BLaER1 treated with 17β-estradiol and CSF1 and Interleukin-3, amounts not matched to agents 10 nM and 100 nM (cell line): ENCODE data around the gene PDE4B.

ENCODE experiments used
- H3K27ac ChIP-seq, 11 experiments: shearing (Covaris generic); formaldehyde crosslinking; 2 replicates each; pipeline ENCODE4 v1.8.1; 2022
- H3K27me3 ChIP-seq, 11 experiments: shearing (Covaris generic); formaldehyde crosslinking; 2 replicates each; pipeline ENCODE4 v1.8.1; 2022
- H3K36me3 ChIP-seq, 11 experiments: shearing (Covaris generic); formaldehyde crosslinking; 2 replicates each; pipeline ENCODE4 v1.8.1; 2022
- H3K4me1 ChIP-seq, 10 experiments: shearing (Covaris generic); formaldehyde crosslinking; 2 replicates each; pipeline ENCODE4 v1.8.1; 2022
- H3K4me2 ChIP-seq, 11 experiments: shearing (Covaris generic); formaldehyde crosslinking; 2 replicates each; pipeline ENCODE4 v1.8.1; 2022
- H3K4me3 ChIP-seq, 10 experiments: shearing (Covaris generic); formaldehyde crosslinking; 2 replicates each; pipeline ENCODE4 v1.8.1; 2022
- H3K9ac ChIP-seq, 11 experiments: shearing (Covaris generic); formaldehyde crosslinking; 2 replicates each; pipeline ENCODE4 v1.8.1; 2022
- H3K9me3 ChIP-seq, 11 experiments: shearing (Covaris generic); formaldehyde crosslinking; replicated peaks in 1 of 11; 2 replicates each; pipeline ENCODE4 v1.8.1; 2022
- H4K20me1 ChIP-seq, 11 experiments: shearing (Covaris generic); formaldehyde crosslinking; 2 replicates each; pipeline ENCODE4 v1.8.1; 2022
- Cebpa-rat ChIP-seq, 11 experiments: shearing (Covaris generic); IDR thresholded peaks; 2 replicates each; pipeline ENCODE4 v1.8.1; 2022

Gene PDE4B

GRCh38 chr1:66350001-66350547, 557.4 kb downstream of the PDE4B start:
- Histone ChIP-seq H3K4me2 (peak overlapping the region; percentile 19 to 84 (median 54)), H3K4me1 (peaks cover 9 to 48% (median 20%) of the 10 kb centered on the region in 10 experiments; a peak in 16 of 20 replicates), H3K36me3 (peaks cover 0 to 10% (median 0%) of the 10 kb centered on the region in 11 experiments; a peak in 1 of 22 replicates), H3K27me3 (no peaks in the 10 kb centered on the region), H3K27ac (peak overlapping the region in 7 of 11 experiments; percentile 3 to 55 (median 23); a peak in 9 of 22 replicates), H3K9me3 (0 out of 22 replicates have a peak, but pooled peaks cover 0 to 3% (median 0%) of the 10 kb centered on the region in 11 experiments), H3K4me3 (no peak overlapping the region; a peak in 1 of 20 replicates), H4K20me1 (peaks cover 0 to 100% (median 0%) of the 10 kb centered on the region in 11 experiments; a peak in 3 of 22 replicates), H3K9ac (peak overlapping the region in 4 of 11 experiments; percentile 4 to 57 (median 28); a peak in 3 of 22 replicates)
- no peak for TF ChIP-seq Cebpa-rat (IDR thresholded peaks at IDR 0.05)

DNA sequence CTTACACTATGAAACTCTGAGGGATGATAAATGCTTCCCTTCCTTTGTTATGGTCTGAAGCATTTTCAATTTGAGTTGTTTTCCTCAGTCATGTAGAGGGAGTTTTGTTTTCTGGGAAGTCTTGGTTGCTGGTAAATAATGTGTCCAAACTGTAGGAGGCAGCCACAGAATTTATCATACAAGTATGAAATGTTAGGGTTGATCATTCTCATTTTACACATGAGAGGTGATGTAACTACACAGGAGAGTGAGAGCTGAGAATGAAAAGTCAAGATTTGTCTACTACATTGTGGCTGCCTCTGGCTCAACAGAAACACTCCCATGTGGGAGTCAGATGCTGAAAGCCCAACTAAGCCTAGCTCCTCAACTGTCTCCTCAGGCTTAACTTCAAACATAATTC, 558.8 kb downstream of the PDE4B start:
- Histone ChIP-seq H3K9ac (no peak overlapping the region), H3K4me3 (no peak overlapping the region), H3K4me1 (peaks cover 9 to 48% (median 20%) of the 10 kb centered on the region in 10 experiments; a peak in 16 of 20 replicates), H4K20me1 (peaks cover 0 to 100% (median 0%) of the 10 kb centered on the region in 11 experiments; a peak in 3 of 22 replicates), H3K27me3 (no peaks in the 10 kb centered on the region), H3K4me2 (peak overlapping the region in 10 of 11 experiments; percentile 2 to 84 (median 27); a peak in 11 of 22 replicates), H3K36me3 (peaks cover 0 to 14% (median 0%) of the 10 kb centered on the region in 11 experiments; a peak in 4 of 22 replicates), H3K9me3 (no peaks in the 10 kb centered on the region), H3K27ac (no peak overlapping the region; a peak in 1 of 22 replicates)
- TF ChIP-seq Cebpa-rat (IDR thresholded peaks at IDR 0.05), result no peak

- Histone ChIP-seq H3K4me3 (no peak overlapping the region), H4K20me1 (peaks cover 0 to 100% (median 0%) of the 10 kb centered on the region in 11 experiments; a peak in 3 of 22 replicates), H3K27ac (no peak overlapping the region; a peak in 1 of 22 replicates), H3K9ac (no peak overlapping the region), H3K4me2 (peak overlapping the region in 10 of 11 experiments; percentile 2 to 84 (median 27); a peak in 11 of 22 replicates), H3K27me3 (no peaks in the 10 kb centered on the region), H3K4me1 (peaks cover 9 to 48% (median 20%) of the 10 kb centered on the region in 10 experiments; a peak in 16 of 20 replicates), H3K36me3 (peaks cover 0 to 17% (median 0%) of the 10 kb centered on the region in 11 experiments; a peak in 4 of 22 replicates), H3K9me3 (no peaks in the 10 kb centered on the region)
- no peak for TF ChIP-seq Cebpa-rat (IDR thresholded peaks at IDR 0.05)
These were observed 559.2 kb downstream of the PDE4B start for GRCh38 chr1:66351913-66352312.

DNA sequence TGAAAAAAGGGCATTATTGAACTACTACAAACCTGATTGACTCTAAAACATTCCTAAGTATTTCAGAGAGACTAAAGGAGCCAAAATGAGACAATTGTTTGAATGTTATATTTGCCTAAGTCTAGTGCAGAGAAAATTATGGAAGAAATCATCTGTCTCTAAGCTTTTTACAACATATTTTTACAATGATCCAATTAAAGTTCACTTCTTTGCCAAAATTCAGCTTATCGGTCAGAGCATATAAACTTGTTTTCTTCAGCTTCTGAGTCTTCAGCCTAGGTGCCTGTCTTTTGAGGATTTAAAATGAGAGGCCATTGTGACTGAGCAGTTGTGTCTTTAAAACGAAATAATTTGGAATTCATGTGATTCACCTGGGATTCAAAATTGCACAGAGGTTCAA, 560.1 kb downstream of the PDE4B start:
- Histone ChIP-seq H3K27ac (no peak overlapping the region), H4K20me1 (peaks cover 0 to 100% (median 0%) of the 10 kb centered on the region in 11 experiments; a peak in 2 of 22 replicates), H3K36me3 (peaks cover 0 to 26% (median 0%) of the 10 kb centered on the region in 11 experiments; a peak in 4 of 22 replicates), H3K4me3 (no peak overlapping the region), H3K4me1 (peaks cover 9 to 47% (median 20%) of the 10 kb centered on the region in 10 experiments; a peak in 16 of 20 replicates), H3K9me3 (no peaks in the 10 kb centered on the region), H3K9ac (no peak overlapping the region), H3K27me3 (no peaks in the 10 kb centered on the region), H3K4me2 (no peak overlapping the region)
- TF ChIP-seq Cebpa-rat (IDR thresholded peaks at IDR 0.05), result no peak

- no peak for TF ChIP-seq Cebpa-rat (IDR thresholded peaks at IDR 0.05)
- H3K27ac ChIP-seq, result no peak overlapping the region
- no peak overlapping the region for H3K9ac ChIP-seq
- H3K36me3 ChIP-seq, result peaks cover 0 to 31% (median 0%) of the 10 kb centered on the region in 11 experiments; a peak in 4 of 22 replicates
- no peak overlapping the region for H3K4me3 ChIP-seq
- peaks cover 0 to 100% (median 0%) of the 10 kb centered on the region in 11 experiments; a peak in 2 of 22 replicates for H4K20me1 ChIP-seq
- 0 out of 22 replicates have a peak overlapping the region, but pooled peaks of 1 of the 11 experiments have one; percentile 7 for H3K4me2 ChIP-seq
- peaks cover 9 to 48% (median 20%) of the 10 kb centered on the region in 10 experiments; a peak in 16 of 20 replicates for H3K4me1 ChIP-seq
- no peaks in the 10 kb centered on the region for H3K9me3 ChIP-seq
- no peaks in the 10 kb centered on the region for H3K27me3 ChIP-seq
These were observed 560.6 kb downstream of the PDE4B start for GRCh38 chr1:66353257-66353656.

GRCh38 chr1:66354311-66355201, 561.9 kb downstream of the PDE4B start:
- Histone ChIP-seq H3K27me3 (no peaks in the 10 kb centered on the region), H3K36me3 (peaks cover 0 to 32% (median 0%) of the 10 kb centered on the region in 11 experiments; a peak in 4 of 22 replicates), H4K20me1 (peaks cover 0 to 98% (median 0%) of the 10 kb centered on the region in 11 experiments; a peak in 2 of 22 replicates), H3K4me1 (peaks cover 9 to 53% (median 19%) of the 10 kb centered on the region in 10 experiments; a peak in 16 of 20 replicates), H3K9ac (no peak overlapping the region), H3K4me2 (peak overlapping the region in 1 of 11 experiments; percentile 10; a peak in 2 of 22 replicates), H3K27ac (no peak overlapping the region), H3K4me3 (no peak overlapping the region), H3K9me3 (no peaks in the 10 kb centered on the region)
- no peak for TF ChIP-seq Cebpa-rat (IDR thresholded peaks at IDR 0.05)

DNA sequence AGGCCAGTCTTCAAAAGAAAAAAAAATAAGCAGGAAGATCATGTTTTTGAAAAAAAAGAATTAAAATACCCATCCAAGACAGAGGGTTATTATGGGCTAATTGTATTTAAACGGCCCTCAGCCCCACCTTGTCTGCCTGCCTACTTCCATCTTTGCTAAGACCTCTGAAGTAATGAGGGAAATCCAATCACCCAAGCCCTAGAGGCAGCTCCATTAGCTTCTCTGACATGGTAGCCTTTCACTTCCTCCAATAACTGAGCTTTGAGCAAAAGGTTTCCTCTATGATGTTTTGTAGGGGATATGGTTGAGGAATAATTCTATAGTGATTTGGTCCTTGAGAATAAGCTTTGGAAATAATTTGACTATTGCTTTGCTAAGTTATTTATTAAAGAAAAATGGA, 563.1 kb downstream of the PDE4B start:
- no peaks in the 10 kb centered on the region for H3K9me3 ChIP-seq
- H3K9ac ChIP-seq, result no peak overlapping the region
- H4K20me1 ChIP-seq, result peaks cover 0 to 98% (median 0%) of the 10 kb centered on the region in 11 experiments; a peak in 3 of 22 replicates
- no peak overlapping the region for H3K27ac ChIP-seq
- no peak for TF ChIP-seq Cebpa-rat (IDR thresholded peaks at IDR 0.05)
- H3K4me2 ChIP-seq, result no peak overlapping the region
- H3K36me3 ChIP-seq, result peaks cover 0 to 32% (median 0%) of the 10 kb centered on the region in 11 experiments; a peak in 4 of 22 replicates
- H3K4me3 ChIP-seq, result no peak overlapping the region
- H3K4me1 ChIP-seq, result peaks cover 8 to 52% (median 17%) of the 10 kb centered on the region in 10 experiments; a peak in 19 of 20 replicates
- no peaks in the 10 kb centered on the region for H3K27me3 ChIP-seq

DNA sequence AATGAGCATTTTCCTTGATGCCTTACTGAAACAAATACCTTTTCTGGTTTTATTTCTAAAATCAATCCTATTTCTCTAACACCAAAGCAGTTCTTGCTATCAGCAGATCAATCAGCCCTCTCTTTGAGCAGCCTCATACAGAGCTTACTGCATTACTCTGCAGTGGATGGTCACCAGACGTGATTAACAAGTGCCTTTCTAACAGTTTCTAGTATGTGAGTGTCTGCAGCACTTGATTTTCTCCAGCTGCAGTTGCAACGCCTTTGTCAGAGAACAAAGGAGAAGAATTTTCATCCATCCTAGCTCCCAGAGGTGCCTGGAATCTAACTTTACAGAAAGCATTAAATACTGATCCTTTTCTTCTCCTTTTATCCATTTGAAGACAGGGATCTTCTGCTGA, 563.9 kb downstream of the PDE4B start:
- Histone ChIP-seq H3K9me3 (no peaks in the 10 kb centered on the region), H3K4me1 (peaks cover 8 to 44% (median 13%) of the 10 kb centered on the region in 10 experiments; a peak in 19 of 20 replicates), H3K4me2 (no peak overlapping the region), H3K27ac (no peak overlapping the region), H3K9ac (no peak overlapping the region), H3K27me3 (no peaks in the 10 kb centered on the region), H3K4me3 (no peak overlapping the region), H4K20me1 (peaks cover 0 to 95% (median 0%) of the 10 kb centered on the region in 11 experiments; a peak in 3 of 22 replicates), H3K36me3 (peaks cover 0 to 37% (median 0%) of the 10 kb centered on the region in 11 experiments; a peak in 7 of 22 replicates)
- TF ChIP-seq Cebpa-rat (IDR thresholded peaks at IDR 0.05), result no peak
